ENCODE data around the gene EGR2.

Gene EGR2

GRCh38 chr10:62820586-62820985 is 4.4 kb upstream of the EGR2 start:
- no peak for TF ChIP-seq CTCF (IDR thresholded peaks at IDR 0.05; ENCODE audit: insufficient read depth, low read length, poor library complexity, severe bottlenecking)
- TF ChIP-seq EZH2phosphoT487 (conservative IDR thresholded peaks at IDR 0.05; ENCODE audit: low read length) = no peak
- Histone ChIP-seq H2AFZ (ENCODE audit: low read depth, low read length, severe bottlenecking) (no peak overlapping the region), H4K20me1 (ENCODE audit: low read depth, low read length) (no peaks in the 10 kb centered on the region), H3K27me3 (ENCODE audit: low read length) (no peaks in the 10 kb centered on the region), H3K9me2 (replicated peaks; ENCODE audit: insufficient read depth, low read length) (no peaks in the 10 kb centered on the region), H3K36me3 (ENCODE audit: low read length) (no peaks in the 10 kb centered on the region), H3K9me3 (ENCODE audit: insufficient read depth, low read length) (no peaks in the 10 kb centered on the region), H3K4me2 (ENCODE audit: low read depth, low read length, poor library complexity, severe bottlenecking) (no peak overlapping the region), H3K9ac (ENCODE audit: low read length) (no peak overlapping the region), H3K79me2 (ENCODE audit: insufficient read depth, low read length) (no peaks in the 10 kb centered on the region), H3F3A (ENCODE audit: insufficient read depth) (peaks cover 3% of the 10 kb centered on the region; the same call in 1 of the 2 replicates), H3K4me3 (ENCODE audit: insufficient read depth, low read length, poor library complexity, severe bottlenecking) (no peak overlapping the region), H3K27ac (ENCODE audit: low read depth, low read length) (no peak overlapping the region)

GRCh38 chr10:62819141-62819920 is 3.2 kb upstream of the EGR2 start:
- Histone ChIP-seq H3K79me2 (ENCODE audit: insufficient read depth, low read length) (no peaks in the 10 kb centered on the region), H3K36me3 (ENCODE audit: low read length) (no peaks in the 10 kb centered on the region), H4K20me1 (ENCODE audit: low read depth, low read length) (no peaks in the 10 kb centered on the region), H3K4me2 (ENCODE audit: low read depth, low read length, poor library complexity, severe bottlenecking) (no peak overlapping the region), H3F3A (ENCODE audit: insufficient read depth) (peaks cover 3% of the 10 kb centered on the region; the same call in 1 of the 2 replicates), H2AFZ (ENCODE audit: low read depth, low read length, severe bottlenecking) (no peak overlapping the region), H3K4me3 (ENCODE audit: insufficient read depth, low read length, poor library complexity, severe bottlenecking) (no peak overlapping the region), H3K9me3 (ENCODE audit: insufficient read depth, low read length) (no peaks in the 10 kb centered on the region), H3K27me3 (ENCODE audit: low read length) (no peaks in the 10 kb centered on the region), H3K9ac (ENCODE audit: low read length) (no peak overlapping the region), H3K9me2 (replicated peaks; ENCODE audit: insufficient read depth, low read length) (no peaks in the 10 kb centered on the region), H3K27ac (ENCODE audit: low read depth, low read length) (no peak overlapping the region)
- TF ChIP-seq EZH2phosphoT487 (conservative IDR thresholded peaks at IDR 0.05; ENCODE audit: low read length) (no peak), CTCF (IDR thresholded peaks at IDR 0.05; ENCODE audit: insufficient read depth, low read length, poor library complexity, severe bottlenecking) (no peak)

GRCh38 chr10:62818426-62819011 is 2.4 kb upstream of the EGR2 start:
- Histone ChIP-seq H3K4me3 (ENCODE audit: insufficient read depth, low read length, poor library complexity, severe bottlenecking) (no peak overlapping the region), H4K20me1 (ENCODE audit: low read depth, low read length) (no peaks in the 10 kb centered on the region), H3K9me3 (ENCODE audit: insufficient read depth, low read length) (no peaks in the 10 kb centered on the region), H3K79me2 (ENCODE audit: insufficient read depth, low read length) (no peaks in the 10 kb centered on the region), H3K36me3 (ENCODE audit: low read length) (no peaks in the 10 kb centered on the region), H3K9ac (ENCODE audit: low read length) (no peak overlapping the region), H3K4me2 (ENCODE audit: low read depth, low read length, poor library complexity, severe bottlenecking) (peak overlapping the region; percentile 94), H3K27ac (ENCODE audit: low read depth, low read length) (no peak overlapping the region), H3K27me3 (ENCODE audit: low read length) (no peaks in the 10 kb centered on the region), H3F3A (ENCODE audit: insufficient read depth) (peaks cover 3% of the 10 kb centered on the region; the same call in 1 of the 2 replicates), H3K9me2 (replicated peaks; ENCODE audit: insufficient read depth, low read length) (no peaks in the 10 kb centered on the region), H2AFZ (ENCODE audit: low read depth, low read length, severe bottlenecking) (no peak overlapping the region)
- TF ChIP-seq CTCF (IDR thresholded peaks at IDR 0.05; ENCODE audit: insufficient read depth, low read length, poor library complexity, severe bottlenecking) = no peak
- no peak for TF ChIP-seq EZH2phosphoT487 (conservative IDR thresholded peaks at IDR 0.05; ENCODE audit: low read length)
